ENCODE measurements around the gene NXPH1. TPM values are rescaled to one million over a fixed set of nuclear protein-coding genes. Genes with fewer than 3 reads are reported as not detected.

NXPH1 gene
- total RNA-seq, 4 donors from 2014 or later: not detected

GRCh38 chr7:8491106-8491505 is 57.7 kb downstream of the NXPH1 start:
- H3K9me3 ChIP-seq: no peaks in the 10 kb centered on the region
- H3K27ac ChIP-seq (replicated peaks in 1 of 4): no peak overlapping the region
- no peaks in the 10 kb centered on the region for H3K4me1 ChIP-seq
- no peaks in the 10 kb centered on the region for H3K36me3 ChIP-seq
- H3K27me3 ChIP-seq: no peaks in the 10 kb centered on the region
- no peak for TF ChIP-seq EP300 (IDR thresholded peaks at IDR 0.05)
- TF ChIP-seq POLR2A (IDR thresholded peaks at IDR 0.05; ENCODE audit: low read depth): no peak
- WGBS: 89% methylated on average over 3 of the region's 3 CpGs
- no peak overlapping the region for H3K4me3 ChIP-seq
- DNase-seq (ENCODE audit: extremely low spot score): no peak
- intact Hi-C loops (cut with DNase I): no loop called here

DNA sequence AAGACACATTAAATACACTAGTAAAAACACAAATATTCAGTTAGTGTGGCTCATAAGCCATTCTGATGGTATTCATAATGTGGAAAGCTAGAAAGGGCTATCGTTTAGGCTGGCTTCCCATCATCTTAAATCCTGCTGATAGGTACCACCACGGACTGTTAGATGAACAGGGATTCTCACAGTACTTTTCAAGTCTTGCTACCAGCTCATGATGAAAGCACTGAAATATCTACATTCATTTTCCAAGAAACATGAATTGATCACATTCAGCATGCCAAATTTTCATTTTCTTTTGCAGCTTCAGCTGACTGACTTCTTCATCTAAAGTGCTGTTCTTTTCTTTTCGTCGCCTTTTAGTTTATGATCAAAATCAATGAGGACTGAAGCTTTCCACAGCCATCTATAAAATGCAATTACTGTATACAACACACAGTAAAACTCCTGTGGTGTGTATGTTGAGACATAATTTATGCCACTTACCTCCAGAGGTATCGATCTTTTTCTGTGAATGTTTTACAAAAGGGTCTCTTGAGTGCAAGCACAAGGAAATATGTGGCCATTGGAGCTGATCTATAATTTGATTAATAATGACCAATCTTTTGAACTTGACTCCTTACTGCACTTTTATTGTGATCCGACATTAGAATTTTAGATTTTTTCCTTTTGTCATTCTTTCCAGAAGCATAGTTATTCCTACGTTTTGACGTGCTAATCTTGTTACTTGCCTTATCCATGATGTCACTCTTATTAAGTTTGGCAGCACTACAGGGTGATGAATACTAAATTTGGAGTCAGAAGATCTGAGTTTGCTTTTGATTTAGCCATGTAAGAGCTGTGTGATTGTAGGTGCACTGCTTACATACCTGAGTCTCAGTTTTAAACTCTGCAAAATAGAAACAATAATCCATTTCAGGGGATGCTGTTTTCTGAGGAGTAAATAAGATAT is 58.4 kb downstream of the NXPH1 start:
- intact Hi-C loops (cut with DNase I): no loop called here
- no peaks in the 10 kb centered on the region for H3K27me3 ChIP-seq
- H3K27ac ChIP-seq (replicated peaks in 1 of 4): no peak overlapping the region
- H3K4me1 ChIP-seq: no peaks in the 10 kb centered on the region
- H3K4me3 ChIP-seq: no peak overlapping the region
- TF ChIP-seq POLR2A (IDR thresholded peaks at IDR 0.05; ENCODE audit: low read depth): no peak
- no peak for TF ChIP-seq POLR2AphosphoS5 (IDR thresholded peaks at IDR 0.05)
- TF ChIP-seq, protein P1, sequence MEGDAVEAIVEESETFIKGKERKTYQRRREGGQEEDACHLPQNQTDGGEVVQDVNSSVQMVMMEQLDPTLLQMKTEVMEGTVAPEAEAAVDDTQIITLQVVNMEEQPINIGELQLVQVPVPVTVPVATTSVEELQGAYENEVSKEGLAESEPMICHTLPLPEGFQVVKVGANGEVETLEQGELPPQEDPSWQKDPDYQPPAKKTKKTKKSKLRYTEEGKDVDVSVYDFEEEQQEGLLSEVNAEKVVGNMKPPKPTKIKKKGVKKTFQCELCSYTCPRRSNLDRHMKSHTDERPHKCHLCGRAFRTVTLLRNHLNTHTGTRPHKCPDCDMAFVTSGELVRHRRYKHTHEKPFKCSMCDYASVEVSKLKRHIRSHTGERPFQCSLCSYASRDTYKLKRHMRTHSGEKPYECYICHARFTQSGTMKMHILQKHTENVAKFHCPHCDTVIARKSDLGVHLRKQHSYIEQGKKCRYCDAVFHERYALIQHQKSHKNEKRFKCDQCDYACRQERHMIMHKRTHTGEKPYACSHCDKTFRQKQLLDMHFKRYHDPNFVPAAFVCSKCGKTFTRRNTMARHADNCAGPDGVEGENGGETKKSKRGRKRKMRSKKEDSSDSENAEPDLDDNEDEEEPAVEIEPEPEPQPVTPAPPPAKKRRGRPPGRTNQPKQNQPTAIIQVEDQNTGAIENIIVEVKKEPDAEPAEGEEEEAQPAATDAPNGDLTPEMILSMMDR (IDR thresholded peaks at IDR 0.05): no peak
- TF ChIP-seq EP300 (IDR thresholded peaks at IDR 0.05): no peak
- no peak for DNase-seq (ENCODE audit: extremely low spot score)
- no peaks in the 10 kb centered on the region for H3K9me3 ChIP-seq
- H3K36me3 ChIP-seq: no peaks in the 10 kb centered on the region
- 81% methylated on average over 8 of the region's 8 CpGs for WGBS

DNA sequence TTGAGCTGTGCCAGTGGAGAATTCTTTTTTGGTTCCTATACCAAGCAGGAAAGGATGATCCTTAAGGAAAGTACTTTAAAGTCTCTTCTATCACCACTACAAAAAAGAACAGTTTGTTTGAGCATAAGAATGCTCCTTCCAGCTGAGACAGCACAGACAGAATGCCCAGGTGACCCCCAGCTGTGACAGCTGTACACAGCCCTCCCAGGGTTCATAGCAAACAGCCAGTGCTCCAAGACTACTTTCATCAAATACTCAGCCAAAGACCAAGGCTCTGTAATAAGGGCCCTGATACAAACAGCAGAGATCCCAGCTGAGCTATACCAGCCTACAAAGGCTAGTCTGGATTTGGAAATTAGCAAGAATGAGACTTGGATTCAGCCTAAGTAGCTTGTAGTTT is 65.7 kb downstream of the NXPH1 start:
- H3K36me3 ChIP-seq: no peaks in the 10 kb centered on the region
- intact Hi-C loops (cut with DNase I): no loop called here
- H3K4me1 ChIP-seq: no peaks in the 10 kb centered on the region
- no peaks in the 10 kb centered on the region for H3K9me3 ChIP-seq
- no peak overlapping the region for H3K4me3 ChIP-seq
- DNase-seq (ENCODE audit: extremely low spot score): no peak
- H3K27me3 ChIP-seq: no peaks in the 10 kb centered on the region
- TF ChIP-seq POLR2A (IDR thresholded peaks at IDR 0.05; ENCODE audit: low read depth) (no peak), POLR2AphosphoS5 (IDR thresholded peaks at IDR 0.05) (no peak), EP300 (IDR thresholded peaks at IDR 0.05) (no peak)
- TF ChIP-seq, protein P1 (IDR thresholded peaks at IDR 0.05): no peak
- no peak overlapping the region for H3K27ac ChIP-seq (replicated peaks in 1 of 4)

DNA sequence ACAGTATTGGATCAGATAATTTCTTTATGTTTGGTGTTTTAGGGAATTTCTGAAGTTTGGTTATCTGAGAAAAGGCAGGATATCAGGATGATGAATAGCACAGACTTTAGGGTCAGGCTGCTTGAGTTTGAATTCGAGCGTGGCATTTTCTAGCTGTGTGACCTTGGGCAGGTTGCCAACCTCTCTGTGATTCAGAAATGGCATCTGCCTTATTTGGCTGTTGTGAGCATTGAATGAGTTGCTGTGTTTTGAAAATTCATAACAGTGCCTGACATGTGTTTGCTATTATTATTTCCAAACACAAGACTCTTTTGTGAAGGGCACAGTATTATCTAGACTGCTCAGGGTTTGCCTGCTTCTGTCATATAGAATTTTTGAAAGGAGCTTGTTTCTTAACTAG is 66.9 kb downstream of the NXPH1 start:
- Histone ChIP-seq H3K4me3 (no peak overlapping the region), H3K9me3 (no peaks in the 10 kb centered on the region), H3K27ac (replicated peaks in 1 of 4) (no peak overlapping the region), H3K27me3 (no peaks in the 10 kb centered on the region), H3K36me3 (no peaks in the 10 kb centered on the region), H3K4me1 (no peaks in the 10 kb centered on the region)
- no peak for DNase-seq (ENCODE audit: extremely low spot score)
- intact Hi-C loops (cut with DNase I): no loop called here
- TF ChIP-seq, protein P1 (IDR thresholded peaks at IDR 0.05): no peak
- TF ChIP-seq EP300 (IDR thresholded peaks at IDR 0.05) (no peak), POLR2AphosphoS5 (IDR thresholded peaks at IDR 0.05) (no peak), POLR2A (IDR thresholded peaks at IDR 0.05; ENCODE audit: low read depth) (no peak)
- 46% methylated on average over 2 of the region's 2 CpGs for WGBS

DNA sequence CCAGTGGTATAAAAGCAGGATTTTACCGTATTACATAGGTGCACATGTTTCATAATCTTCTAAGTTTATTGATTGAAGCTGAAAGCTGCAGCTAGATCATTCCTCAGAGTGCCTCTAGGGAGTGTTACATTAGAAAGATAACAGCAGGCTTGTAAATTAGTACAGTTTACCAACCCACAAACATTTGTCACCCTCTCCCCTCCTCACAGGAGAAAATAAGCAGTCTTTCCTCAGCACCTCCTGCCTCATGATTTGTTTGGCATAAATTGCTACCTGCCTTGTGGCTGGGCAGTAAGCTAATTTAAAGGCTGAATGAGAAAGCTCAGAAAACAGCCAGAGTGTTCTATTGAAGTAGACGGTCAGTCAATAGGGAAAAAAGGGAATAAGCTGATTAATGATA is 74.2 kb downstream of the NXPH1 start:
- DNase-seq (ENCODE audit: extremely low spot score): no peak
- WGBS: 64% methylated on average over 2 of the region's 2 CpGs

More for the DNA sequence above, 74.2 kb downstream of the NXPH1 start:
- intact Hi-C loops (cut with DNase I): no loop called here
- H3K4me3 ChIP-seq: no peak overlapping the region
- H3K36me3 ChIP-seq: no peaks in the 10 kb centered on the region
- no peaks in the 10 kb centered on the region for H3K9me3 ChIP-seq
- no peak for TF ChIP-seq POLR2A (IDR thresholded peaks at IDR 0.05; ENCODE audit: low read depth)
- TF ChIP-seq POLR2AphosphoS5 (IDR thresholded peaks at IDR 0.05): no peak
- TF ChIP-seq EP300 (IDR thresholded peaks at IDR 0.05): no peak
- TF ChIP-seq, protein P1 (IDR thresholded peaks at IDR 0.05): no peak
- peaks cover 0 to 3% (median 0%) of the 10 kb centered on the region in 4 donors for H3K27me3 ChIP-seq
- no peaks in the 10 kb centered on the region for H3K4me1 ChIP-seq
- no peak overlapping the region for H3K27ac ChIP-seq (replicated peaks in 1 of 4)
